ENCODE data around the gene ZDHHC3.

- TF ChIP-seq CTCF (IDR thresholded peaks at IDR 0.05), result no peak
- no peak for TF ChIP-seq EZH2 (IDR thresholded peaks at IDR 0.05; ENCODE audit: borderline replicate concordance, insufficient read depth, low read depth, low read length, poor library complexity, severe bottlenecking)
Observed at GRCh38 chr3:44999782-45000181, 23.8 kb upstream of the ZDHHC3 start.
